ENCODE results near the gene DNAJC13.
"Not testable (repeated sequence)": the region's sequence is repeated elsewhere in the genome, so short reads cannot be mapped to it uniquely, and the experiment has no call there.

Gene DNAJC13

GRCh38 chr3:132538072-132538471 lies 120.8 kb downstream of the DNAJC13 start:
- DNase-seq (ENCODE audit: low read depth in 2 of 3, low spot score in 1 of 3) = no peak

GRCh38 chr3:132539681-132540080 lies 122.4 kb downstream of the DNAJC13 start:
- DNase-seq (ENCODE audit: low read depth in 2 of 3, low spot score in 1 of 3) = no peak

- no peak for DNase-seq (ENCODE audit: low read depth in 2 of 3, low spot score in 1 of 3)
Observed at GRCh38 chr3:132542577-132542976, 125.3 kb downstream of the DNAJC13 start.

- DNase-seq (ENCODE audit: low read depth in 2 of 3, low spot score in 1 of 3) = no peak
Observed at GRCh38 chr3:132543011-132543739, 125.9 kb downstream of the DNAJC13 start.

GRCh38 chr3:132544130-132544529 lies 126.8 kb downstream of the DNAJC13 start:
- no peak for DNase-seq (ENCODE audit: low read depth in 2 of 3, low spot score in 1 of 3)

GRCh38 chr3:132545471-132545870 lies 128.2 kb downstream of the DNAJC13 start:
- no peak for DNase-seq (ENCODE audit: low read depth in 2 of 3, low spot score in 1 of 3)

- no peak for DNase-seq (ENCODE audit: low read depth in 2 of 3, low spot score in 1 of 3)
Observed at GRCh38 chr3:132549169-132549568, 131.9 kb downstream of the DNAJC13 start.

GRCh38 chr3:132549890-132550578 lies 132.7 kb downstream of the DNAJC13 start:
- DNase-seq (ENCODE audit: low read depth in 2 of 3, low spot score in 1 of 3) = no peak

- DNase-seq (ENCODE audit: low read depth in 2 of 3, low spot score in 1 of 3) = no peak
Observed at GRCh38 chr3:132550579-132551305, 133.4 kb downstream of the DNAJC13 start.

GRCh38 chr3:132553826-132554225 lies 136.5 kb downstream of the DNAJC13 start:
- DNase-seq (ENCODE audit: low read depth in 2 of 3, low spot score in 1 of 3) = no peak

- DNase-seq (ENCODE audit: low read depth in 2 of 3, low spot score in 1 of 3) = no peak
Observed at GRCh38 chr3:132554437-132554836, 137.1 kb downstream of the DNAJC13 start.

- no peak for DNase-seq (ENCODE audit: low read depth in 2 of 3, low spot score in 1 of 3)
Observed at GRCh38 chr3:132555306-132556035, 138.2 kb downstream of the DNAJC13 start.

GRCh38 chr3:132556036-132556386 lies 138.7 kb downstream of the DNAJC13 start:
- DNase-seq (ENCODE audit: low read depth in 2 of 3, low spot score in 1 of 3) = not testable (repeated sequence)

GRCh38 chr3:132556508-132557159 lies 139.3 kb downstream of the DNAJC13 start:
- no peak for DNase-seq (ENCODE audit: low read depth in 2 of 3, low spot score in 1 of 3)

GRCh38 chr3:132561003-132561402 lies 143.7 kb downstream of the DNAJC13 start:
- no peak for DNase-seq (ENCODE audit: low read depth in 2 of 3, low spot score in 1 of 3)

- no peak for DNase-seq (ENCODE audit: low read depth in 2 of 3, low spot score in 1 of 3)
Observed at GRCh38 chr3:132563420-132564069, 146.2 kb downstream of the DNAJC13 start.

GRCh38 chr3:132564070-132564465 lies 146.8 kb downstream of the DNAJC13 start:
- no peak for DNase-seq (ENCODE audit: low read depth in 2 of 3, low spot score in 1 of 3)

GRCh38 chr3:132568422-132568821 lies 151.1 kb downstream of the DNAJC13 start:
- no peak for DNase-seq (ENCODE audit: low read depth in 2 of 3, low spot score in 1 of 3)

- no peak for DNase-seq (ENCODE audit: low read depth in 2 of 3, low spot score in 1 of 3)
Observed at GRCh38 chr3:132569153-132569552, 151.9 kb downstream of the DNAJC13 start.

- no peak for DNase-seq (ENCODE audit: low read depth in 2 of 3, low spot score in 1 of 3)
Observed at GRCh38 chr3:132569580-132569979, 152.3 kb downstream of the DNAJC13 start.
